ENCODE results near the gene SYT5.

The SYT5 gene

DNA sequence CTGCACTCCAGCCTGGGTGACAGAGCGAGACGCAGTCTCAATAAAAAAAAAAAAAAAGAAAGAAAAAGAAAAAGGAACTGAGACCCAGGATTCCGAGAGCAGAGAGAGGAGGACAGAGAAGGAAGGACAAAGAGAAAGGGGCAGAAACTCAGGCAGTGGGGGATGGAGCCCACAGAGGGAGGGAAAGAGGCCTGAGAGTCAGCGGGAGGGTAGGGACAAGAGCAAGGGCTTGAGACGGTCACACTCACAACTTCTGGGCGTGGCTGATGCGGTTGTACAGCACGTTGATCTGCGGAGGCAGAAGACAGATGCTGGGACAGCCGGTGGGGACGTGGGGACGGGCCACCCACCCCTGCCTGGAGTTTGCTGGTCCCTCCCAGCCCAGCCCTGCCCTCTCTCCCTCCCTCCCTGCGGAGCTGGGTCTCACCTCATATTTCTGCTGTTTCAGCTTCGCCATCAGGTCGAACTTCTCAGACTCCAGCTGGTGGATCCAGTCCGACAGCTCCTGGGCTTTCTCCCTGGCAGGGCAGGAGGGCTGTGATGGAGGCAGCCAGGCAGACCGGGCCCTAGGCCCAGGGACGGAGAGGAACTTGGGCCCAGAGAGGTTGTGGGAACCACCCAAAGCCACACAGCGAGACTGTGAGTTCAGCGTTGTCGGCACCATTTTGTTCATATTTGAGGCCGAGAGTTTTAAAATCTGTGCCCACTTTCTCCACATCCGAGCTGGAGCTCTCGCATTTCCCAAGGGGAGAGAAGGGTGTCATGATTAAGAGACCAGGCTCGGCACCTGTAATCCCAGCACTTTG, 46.2 kb downstream of the SYT5 start:
- no peak overlapping the region for H3K4me3 ChIP-seq (ENCODE audit: low read depth, low read length)
- DNase-seq (ENCODE audit: low read depth): no peak
- no peak for TF ChIP-seq CTCF (IDR thresholded peaks at IDR 0.05; ENCODE audit: low read depth, low read length)
- no peak for TF ChIP-seq MYC (IDR thresholded peaks at IDR 0.05; ENCODE audit: low read depth, low read length)
- TF ChIP-seq POLR2A (IDR thresholded peaks at IDR 0.05; ENCODE audit: extremely low read depth, insufficient read length): no peak
- TF ChIP-seq, protein P1, sequence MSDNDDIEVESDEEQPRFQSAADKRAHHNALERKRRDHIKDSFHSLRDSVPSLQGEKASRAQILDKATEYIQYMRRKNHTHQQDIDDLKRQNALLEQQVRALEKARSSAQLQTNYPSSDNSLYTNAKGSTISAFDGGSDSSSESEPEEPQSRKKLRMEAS (IDR thresholded peaks at IDR 0.05; ENCODE audit: low read depth, low read length): no peak

DNA sequence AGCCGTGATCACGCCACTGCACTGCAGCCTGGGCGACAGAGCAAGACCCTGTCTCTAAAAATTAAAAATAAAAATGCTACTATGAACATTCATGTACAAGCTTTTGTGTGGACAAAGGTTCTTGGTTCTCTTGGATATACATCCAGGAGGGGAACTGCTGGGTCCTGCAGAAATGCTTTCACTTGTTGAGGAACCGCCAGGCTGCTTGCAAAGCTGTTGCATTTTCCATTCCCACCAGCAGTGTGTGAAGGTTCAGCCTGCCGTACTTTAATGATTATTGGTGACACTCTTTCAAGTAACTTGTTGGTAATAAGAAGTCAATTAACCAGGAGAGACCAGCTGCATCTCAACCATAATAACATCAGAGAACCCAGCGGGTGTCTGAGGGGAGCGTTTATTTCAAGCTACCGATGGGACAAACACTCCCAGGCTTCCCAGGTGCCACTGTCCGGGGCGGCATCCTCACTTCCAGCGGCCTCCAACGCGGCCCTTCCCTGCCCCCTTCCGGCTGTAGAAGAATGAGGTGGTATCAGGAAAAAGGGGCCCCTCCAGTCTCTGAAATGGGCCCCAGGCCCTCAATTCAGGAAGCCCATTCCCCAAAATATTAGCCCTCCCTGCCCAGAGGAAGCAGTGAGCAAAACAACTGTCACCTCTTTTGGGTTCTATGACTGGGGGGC, 47.5 kb downstream of the SYT5 start:
- DNase-seq (ENCODE audit: low read depth): peak; percentile 31
- no peak overlapping the region for H3K4me3 ChIP-seq (ENCODE audit: low read depth, low read length)
- TF ChIP-seq CTCF (IDR thresholded peaks at IDR 0.05; ENCODE audit: low read depth, low read length): peak; percentile 27
- TF ChIP-seq, protein P1 (IDR thresholded peaks at IDR 0.05; ENCODE audit: low read depth, low read length): no peak

DNA sequence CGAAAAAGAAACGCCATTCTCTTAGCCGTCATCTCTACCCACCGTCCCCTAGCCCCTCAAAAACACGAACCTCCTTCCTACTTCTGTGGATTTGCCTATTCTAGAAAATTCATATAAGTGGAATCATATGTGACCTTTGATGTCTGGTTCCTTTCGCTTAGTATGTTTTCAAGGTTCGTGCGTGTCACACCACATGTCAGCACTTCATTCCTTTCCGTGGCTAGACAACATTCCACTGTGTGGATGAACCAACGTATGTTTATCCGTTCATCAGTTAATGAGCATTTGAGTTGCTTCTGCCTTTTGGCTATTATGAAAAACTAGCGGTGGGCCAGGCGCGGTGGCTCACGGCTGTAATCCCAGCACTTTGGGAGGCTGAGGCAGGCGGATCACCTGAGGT, 48.7 kb downstream of the SYT5 start:
- TF ChIP-seq, protein P1 (IDR thresholded peaks at IDR 0.05; ENCODE audit: low read depth, low read length): no peak
- TF ChIP-seq POLR2A (IDR thresholded peaks at IDR 0.05; ENCODE audit: extremely low read depth, insufficient read length) (no peak), CTCF (IDR thresholded peaks at IDR 0.05; ENCODE audit: low read depth, low read length) (no peak), MYC (IDR thresholded peaks at IDR 0.05; ENCODE audit: low read depth, low read length) (no peak)
- no peak overlapping the region for H3K4me3 ChIP-seq (ENCODE audit: low read depth, low read length)
- no peak for DNase-seq (ENCODE audit: low read depth)

Data from NB4 (cell line).